CD4-positive, alpha-beta T cell treated with Interleukin-10 for 1 hour (primary cell): ENCODE data around the gene DENND10.
"Not testable (repeated sequence)": the region's sequence is repeated elsewhere in the genome, so short reads cannot be mapped to it uniquely, and the experiment has no call there.

Experiments used
- DNase-seq: peaks from one replicate; pipeline ENCODE4 v3.0.0-alpha.2; 2020

The DENND10 gene, protein sequence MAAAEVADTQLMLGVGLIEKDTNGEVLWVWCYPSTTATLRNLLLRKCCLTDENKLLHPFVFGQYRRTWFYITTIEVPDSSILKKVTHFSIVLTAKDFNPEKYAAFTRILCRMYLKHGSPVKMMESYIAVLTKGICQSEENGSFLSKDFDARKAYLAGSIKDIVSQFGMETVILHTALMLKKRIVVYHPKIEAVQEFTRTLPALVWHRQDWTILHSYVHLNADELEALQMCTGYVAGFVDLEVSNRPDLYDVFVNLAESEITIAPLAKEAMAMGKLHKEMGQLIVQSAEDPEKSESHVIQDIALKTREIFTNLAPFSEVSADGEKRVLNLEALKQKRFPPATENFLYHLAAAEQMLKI

DNA sequence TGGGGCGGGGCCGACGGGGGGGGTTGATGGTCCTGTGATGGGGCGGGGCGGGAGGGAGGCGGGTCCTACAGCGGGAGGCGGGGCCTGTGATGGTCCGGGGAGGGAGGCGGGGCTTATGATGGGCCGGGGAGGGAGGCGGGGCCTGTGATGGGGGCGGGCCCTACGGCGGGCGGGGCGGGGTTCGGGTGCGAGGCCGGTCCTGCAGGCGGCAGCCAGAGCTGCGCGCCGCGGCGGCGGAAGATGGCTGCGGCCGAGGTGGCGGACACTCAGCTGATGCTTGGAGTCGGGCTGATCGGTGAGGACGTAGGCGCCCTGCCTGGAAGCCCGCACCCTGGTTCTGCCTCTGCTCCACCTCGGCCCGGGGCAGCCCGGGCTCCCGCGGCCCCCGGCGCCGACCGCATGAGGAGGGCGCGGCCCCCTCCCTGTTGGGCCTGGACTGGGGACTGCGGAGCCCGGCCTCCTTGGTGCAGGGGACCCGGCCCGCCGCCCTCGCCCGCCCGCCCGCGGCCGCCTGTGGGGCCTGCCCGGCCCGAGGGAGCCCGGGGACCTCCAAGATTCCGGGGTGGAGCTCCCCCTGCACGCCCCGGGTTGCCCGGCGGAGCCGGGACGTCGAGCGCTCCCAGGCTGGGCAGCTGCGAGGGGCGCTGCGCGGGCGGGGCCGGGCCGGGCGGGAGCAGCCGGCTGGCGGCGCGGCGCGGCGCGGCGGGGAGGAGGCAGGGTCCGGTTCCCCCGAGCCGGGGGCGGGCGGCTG lies at the start of gene DENND10:
DENND10 (plus strand) TSS at position 211 of the 751 bp plus-strand sequence; CDS start at position 241, 30 bp downstream.
- DNase-seq = peak; percentile 82

DNA sequence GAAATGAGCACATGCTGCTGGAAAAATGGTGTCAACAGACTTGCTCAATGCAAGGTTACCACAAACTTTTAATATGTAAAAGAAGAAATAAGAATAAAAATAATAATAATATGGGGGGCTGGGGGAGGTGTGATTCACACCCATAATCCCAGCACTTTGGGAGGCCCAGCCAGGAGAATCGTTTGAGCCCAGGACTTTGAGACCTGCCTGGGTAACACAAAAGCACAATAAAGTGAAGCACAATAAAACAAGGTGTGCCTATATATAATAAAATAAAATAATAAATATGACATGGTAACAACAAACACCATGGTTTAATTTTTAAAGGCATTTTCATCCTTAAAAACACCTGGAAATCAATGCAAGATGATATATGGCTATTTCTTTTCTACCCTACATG lies 48.4 kb upstream of the DENND10 start:
- no peak for DNase-seq

DNA sequence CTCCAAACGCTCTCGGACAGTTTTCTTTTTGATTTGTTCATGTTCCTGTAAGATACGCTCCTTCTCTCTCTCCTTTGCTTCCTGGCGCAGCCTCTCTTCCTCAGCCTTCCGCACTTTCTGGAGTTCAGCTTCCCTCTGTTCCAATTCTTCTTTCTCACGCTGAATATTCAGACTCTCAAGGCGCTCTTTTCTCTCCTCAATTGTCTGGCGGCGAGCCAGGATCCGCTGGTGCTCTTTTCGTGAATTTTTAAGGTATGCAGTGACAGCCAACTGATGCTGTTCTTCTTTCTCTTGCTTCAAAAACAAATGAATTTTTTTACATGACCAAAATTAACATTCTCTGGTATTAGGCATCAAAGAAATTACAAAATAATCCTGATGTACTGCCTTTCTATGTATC lies 45.9 kb upstream of the DENND10 start:
- no peak for DNase-seq

DNA sequence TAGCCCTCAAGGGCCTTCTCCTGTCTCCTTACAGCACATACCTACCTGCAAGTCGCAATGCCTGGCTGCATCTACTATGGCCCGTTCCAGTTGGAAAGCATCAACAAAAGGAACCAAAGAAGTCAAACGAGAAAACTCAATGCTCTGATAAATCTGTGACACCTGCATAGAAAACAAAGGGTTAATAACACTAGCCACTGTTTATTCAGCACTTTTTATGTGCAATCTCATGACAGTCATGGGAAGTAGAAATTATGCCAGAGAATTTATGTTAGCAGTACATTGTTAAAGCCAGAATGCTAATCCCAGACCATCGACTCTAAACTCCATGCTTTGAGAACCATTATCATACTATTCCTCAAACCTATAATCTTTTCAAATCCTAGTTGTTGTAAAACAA lies 44.4 kb upstream of the DENND10 start:
- no peak for DNase-seq

DNA sequence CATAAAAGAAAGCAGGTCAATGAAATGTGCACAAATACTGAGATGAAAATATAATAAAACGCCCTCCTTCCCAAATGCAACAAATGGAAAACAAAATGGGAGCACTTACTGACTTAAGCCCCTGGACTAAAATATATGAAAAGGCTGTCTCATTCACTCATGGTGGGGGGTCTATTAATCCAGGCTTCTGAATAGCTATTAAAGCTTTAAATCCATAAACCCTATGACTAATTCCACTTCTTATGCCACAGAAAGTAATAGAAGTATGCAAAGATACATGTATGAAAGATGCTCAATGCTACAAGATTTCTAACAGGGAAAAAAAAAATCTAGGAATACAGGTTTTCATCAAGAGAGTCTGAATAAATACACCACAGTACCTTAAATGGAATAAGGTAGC lies 43.8 kb upstream of the DENND10 start:
- no peak for DNase-seq

DNA sequence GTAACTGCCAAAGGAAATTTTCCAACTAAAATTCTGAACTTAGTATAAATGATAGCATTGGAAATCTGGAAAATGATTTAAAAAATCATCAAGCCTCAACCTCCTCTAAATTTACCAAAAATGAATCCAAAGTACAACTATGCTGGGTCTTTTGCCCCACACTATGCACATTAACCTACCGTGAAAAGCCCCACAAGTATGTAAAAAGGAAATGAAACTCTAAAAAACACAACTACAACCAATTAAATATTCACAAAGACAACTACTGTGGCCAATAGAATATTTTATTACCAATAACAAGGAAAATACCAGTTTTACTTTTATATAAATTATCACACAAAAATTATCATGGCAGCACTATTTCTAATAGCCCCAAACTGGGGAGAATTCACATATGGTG lies 42.6 kb upstream of the DENND10 start:
- no peak for DNase-seq

DNA sequence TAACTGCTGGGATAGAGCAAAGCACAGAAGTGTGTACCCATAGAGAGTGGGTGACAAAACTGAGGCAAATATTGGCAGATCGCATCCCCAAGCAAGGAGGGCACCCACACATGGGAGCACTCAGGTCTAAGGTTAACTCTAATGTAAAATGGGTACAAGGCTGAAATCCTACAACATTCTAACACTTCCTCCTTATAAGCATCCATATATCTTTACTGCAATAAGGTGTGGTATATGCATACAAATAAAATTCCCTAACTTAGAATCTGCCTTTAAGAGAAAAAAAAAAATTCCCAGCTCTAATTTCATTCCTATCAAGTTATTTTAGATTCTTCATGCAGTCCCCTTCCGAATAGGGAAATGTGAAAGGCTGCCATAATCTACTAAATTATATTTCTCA lies 42.0 kb upstream of the DENND10 start:
- DNase-seq = no peak

DNA sequence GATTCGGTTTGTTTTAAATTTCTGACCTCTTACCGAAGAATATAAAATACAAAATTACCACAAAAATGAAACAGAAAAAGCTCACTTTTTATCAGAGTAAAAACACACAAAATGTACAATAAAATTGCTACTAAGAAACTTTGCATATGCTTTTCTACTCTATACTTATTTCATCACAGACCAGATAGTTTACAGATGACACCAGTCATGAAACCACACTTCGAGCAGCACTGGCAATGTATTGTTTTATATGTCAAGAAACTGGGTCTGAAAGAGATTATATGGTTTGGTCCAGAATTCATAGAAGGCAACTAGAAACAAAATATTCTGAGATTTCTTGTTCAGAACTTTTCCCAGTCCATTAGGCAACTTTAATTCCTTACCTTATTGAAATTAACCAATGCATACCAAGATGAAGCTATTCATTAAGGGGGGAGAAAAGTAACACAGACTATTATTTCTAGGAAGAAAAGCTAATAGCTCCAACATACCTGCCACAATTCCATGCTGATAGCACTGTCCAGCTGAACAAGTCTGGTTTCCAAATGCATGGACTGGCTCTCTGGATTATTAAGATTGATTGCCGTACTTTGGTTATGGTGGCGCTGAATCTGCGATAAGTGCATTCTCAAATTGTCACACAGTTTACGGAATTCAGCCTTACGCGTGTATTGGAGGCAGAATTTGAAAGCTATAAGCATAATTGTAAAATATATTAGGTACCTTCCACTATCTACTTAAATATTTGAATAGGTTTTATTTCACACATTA lies 33.3 kb upstream of the DENND10 start:
- no peak for DNase-seq

DNA sequence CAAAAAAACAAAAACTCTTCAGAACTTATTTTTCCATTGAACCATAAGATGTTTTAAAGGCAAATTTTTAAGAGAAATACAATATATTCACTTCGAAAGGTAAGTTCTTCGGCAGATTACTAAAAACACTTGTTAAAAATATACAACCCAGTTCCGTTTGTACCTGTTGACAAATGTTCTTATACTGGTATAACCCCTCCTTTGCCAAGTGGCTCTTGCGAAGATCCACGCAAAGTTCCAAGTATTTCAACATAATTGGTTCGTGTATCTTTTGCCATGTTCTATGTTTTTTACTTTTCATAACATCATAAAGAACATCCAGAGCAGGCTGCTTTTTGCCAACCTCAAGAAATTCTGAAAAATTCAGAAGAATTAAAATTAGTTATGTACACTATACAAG lies 30.3 kb upstream of the DENND10 start:
- no peak for DNase-seq

DNA sequence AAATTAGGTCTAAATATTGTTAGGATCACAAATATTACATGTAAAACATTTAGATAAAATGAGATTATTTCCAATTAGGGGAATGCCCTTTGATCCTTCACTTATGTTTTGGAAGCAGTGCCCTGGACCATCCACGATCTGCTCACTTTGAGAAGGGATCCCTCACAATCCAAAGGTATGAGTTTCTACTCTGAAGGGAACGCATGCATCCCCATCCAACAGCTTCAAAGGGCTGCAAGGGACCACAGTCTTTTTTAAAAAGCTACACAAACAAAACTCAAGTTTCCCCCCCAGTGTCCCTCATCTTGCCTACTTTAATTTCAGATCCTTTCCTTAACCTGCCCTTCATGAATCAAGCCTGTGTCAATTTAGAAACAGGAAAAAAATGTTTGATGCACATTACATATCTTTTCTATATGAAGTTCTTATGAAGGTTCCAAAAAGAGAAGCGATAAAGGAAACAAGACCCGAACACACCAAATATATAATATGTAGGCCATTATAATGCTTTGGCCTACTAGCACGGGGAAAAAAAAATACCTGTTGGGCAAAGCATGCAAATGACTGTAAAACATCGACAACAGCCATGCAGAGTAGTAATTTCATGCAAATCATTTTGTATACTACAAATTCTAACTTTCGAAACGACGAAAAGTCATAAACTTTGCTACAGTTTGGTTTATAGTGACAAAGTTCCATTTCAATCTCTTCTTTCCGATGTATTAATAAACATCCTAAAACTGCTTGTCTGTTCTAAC lies 25.3 kb upstream of the DENND10 start:
- DNase-seq = no peak

DNA sequence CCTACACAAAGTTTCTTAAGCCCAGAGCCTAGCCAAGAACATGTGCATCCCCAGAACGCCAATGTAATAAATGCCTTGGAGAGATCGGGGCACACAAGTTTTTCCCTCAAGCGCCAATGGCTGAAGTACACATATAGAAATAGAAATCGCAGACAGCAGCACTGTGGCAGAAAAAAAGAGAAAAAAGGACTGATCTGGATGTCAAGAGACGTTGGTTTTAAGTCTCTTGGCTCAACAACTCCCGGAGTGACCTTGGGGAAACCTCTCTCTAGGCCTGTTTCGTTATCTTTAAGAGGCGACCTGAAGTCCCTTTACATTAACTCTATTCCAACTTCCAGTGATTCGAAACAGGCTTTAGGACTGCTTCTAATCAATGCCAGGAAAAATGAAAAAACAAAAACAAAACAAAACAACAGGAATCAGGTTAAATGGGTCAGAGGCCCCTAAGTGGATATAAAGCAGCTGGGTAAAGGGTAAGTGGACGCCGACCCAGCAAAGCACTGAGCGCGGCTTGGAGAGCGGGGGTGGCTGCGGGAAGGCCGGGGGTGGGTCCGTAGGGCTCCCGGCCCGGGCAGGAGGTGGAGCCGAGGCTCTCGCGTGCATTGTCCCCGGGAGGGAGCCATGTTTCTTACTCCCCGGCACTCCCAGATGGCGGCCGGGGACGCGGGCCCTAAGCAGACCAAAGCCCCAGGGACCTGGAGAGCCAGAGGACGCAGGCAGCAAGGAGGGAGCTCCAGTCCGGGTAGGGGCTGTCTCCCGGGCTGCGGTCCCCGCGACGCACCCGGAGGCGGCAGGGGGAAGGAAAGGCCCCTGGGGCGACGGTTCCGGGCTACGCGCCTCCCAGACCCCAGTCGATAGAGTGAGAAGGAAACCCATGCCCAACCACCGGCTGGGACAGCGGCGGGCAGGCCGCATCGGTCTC lies 24.1 kb upstream of the DENND10 start:
- peak; percentile 65 for DNase-seq

DNA sequence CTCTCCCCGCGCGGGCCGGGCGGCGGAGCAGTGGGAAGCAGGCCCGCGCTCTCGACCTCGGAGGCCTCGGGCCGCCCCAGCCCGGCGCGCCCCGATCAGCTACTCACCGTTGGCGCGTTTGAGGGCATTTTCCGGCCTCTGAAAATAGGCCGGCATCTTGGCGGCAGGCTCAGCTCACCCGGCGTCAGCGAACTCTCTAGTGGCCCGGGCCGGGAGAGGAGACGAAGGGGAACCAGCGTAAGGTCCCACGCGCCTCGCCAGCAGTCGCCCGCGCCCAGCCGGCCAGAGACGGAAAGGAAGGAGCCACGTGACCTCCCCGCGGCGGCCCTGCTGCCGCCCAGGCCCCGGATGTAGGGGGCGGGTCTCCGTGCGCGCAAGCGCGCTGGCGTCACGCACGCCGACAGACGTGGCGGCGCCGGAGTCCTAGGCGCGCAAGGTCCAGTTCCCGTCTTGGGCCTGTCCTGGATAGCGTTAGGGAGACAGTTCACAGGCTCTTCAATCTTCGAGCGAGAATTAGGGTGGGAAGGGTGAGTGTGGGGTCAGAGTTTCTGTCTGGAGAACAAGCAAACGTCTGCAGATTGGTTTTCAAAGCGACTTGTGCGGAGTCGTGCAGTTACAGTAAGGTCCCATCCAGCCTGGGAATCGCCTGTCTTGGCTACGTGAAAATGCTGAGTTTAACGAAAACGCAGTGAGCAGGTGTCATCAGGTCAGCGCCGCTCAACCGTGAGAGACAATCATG lies 23.2 kb upstream of the DENND10 start, which contains the start of gene EIF3A:
EIF3A (minus strand) TSS at position 297 of the 739 bp plus-strand sequence; CDS start at position 156, 141 bp downstream.
- peak; percentile 92 for DNase-seq

DNA sequence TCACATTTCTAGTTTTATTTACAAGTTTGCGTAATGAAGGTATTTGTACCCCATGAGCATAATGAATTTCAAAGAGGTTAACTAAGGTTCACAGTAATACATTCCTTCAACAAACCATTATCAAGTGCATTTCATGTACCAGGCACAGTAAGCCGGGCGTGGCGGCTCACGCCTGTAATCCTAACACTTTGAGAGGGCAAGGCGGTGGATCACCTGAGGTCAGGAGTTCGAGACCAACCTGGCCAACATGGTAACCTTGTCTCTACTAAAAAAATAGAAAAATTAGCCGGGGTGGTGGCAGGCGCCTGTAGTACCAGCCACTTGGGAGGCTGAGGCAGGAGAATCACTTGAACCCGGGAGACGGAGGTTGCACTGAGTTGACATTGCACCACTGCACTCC lies 19.0 kb upstream of the DENND10 start:
- no peak for DNase-seq

DNA sequence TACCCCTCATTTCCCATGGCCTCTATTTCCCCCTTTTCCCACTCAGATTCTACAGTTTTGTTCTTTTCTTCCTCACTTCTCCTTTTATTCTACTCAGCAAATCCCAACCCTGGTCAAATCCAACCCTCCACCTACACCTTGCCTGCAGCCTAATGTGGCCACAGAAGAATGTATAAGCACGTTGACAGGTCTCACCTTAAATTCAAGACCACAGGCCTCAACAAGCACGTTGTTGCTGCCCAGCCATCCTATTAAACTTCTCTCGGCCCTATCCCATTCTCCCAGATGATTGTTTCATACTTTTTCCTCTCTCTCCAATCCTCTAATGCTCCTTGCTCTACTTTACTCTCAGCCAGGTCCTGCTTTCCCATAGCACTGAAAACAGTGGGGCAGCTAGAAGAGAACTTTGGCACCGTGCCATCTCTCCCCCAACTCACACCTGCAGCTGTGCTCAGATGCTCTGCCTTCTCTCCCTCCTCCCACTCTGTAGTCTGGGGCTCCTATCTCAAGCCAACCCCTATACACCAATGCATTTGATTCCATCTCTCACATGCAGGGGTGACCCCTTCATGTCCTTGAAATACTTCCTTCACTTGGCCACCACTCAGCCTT lies 16.5 kb upstream of the DENND10 start:
- DNase-seq = no peak

DNA sequence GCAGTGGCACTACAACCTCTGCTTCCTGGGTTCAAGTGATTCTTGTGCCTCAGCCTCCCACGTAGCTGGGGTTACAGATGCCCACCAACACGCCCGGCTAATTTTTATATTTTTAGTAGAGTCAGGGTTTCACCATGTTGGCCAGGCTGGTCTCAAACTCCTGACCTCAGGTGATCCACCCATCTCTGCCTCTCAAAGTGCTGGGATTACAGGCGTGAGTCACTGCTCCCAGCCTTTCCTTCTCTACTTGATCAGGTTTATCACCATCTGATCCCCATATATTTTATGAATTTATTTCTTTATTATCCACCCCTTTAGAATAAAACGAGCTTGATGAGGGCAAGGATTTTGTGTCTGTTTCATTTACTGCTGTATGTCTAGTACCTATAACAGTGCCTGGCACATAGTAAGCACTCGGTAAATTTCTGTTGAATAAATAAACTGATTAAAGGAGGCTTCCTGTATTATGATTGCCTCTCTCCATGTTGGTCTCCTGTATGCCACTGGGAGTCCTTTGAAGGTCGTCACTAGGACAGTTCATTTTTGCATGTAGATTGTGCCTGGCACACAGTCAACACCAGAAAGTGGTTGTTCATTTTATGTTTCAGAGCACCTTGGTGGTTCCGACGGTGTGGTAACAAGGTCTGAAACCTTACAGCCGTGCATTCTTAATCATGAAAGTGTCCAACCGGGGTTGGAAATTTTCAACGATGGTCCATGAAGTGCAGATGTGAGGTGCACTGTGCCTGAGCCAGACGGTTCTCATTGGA lies 13.7 kb upstream of the DENND10 start:
- peak; percentile 62 for DNase-seq

DNA sequence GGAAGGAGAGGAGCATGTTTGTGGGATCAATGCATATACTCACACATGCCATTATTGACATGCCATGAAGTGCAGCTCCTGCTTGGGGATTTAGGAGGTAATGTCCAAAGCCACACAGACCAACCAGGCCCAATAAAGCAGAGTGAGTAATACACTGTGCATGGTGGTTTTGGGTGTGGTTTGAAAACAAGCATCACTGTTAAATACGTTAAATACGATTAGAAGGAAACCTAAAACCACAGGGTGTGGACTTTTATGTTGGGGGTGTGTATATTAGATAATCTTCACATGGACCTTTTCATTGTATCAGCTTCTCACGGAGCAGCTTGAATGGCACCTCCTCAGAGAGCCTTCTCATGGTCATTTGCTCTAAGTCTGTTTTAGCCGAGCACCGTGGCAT lies 12.9 kb upstream of the DENND10 start:
- DNase-seq = peak; percentile 84

DNA sequence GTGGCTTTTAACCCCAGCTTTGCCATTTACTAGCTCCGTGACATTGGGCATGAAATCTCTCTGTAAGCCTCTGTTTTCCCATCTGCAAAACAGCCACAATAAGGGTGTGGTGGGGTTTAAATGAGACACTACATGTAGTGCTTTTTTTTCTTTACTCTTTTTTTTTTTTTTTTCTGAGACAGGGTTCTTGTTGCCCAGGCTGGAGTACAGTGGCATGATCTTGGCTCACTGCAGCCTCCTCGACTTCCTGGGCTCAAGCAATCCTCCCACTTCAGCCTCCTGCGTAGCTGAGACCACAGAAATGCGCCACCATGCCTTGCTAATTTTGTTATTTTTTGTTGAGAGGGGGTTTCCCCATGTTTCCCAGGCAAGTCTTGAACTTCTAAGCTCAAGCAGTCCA lies 8.3 kb upstream of the DENND10 start:
- DNase-seq = peak; percentile 39

DNA sequence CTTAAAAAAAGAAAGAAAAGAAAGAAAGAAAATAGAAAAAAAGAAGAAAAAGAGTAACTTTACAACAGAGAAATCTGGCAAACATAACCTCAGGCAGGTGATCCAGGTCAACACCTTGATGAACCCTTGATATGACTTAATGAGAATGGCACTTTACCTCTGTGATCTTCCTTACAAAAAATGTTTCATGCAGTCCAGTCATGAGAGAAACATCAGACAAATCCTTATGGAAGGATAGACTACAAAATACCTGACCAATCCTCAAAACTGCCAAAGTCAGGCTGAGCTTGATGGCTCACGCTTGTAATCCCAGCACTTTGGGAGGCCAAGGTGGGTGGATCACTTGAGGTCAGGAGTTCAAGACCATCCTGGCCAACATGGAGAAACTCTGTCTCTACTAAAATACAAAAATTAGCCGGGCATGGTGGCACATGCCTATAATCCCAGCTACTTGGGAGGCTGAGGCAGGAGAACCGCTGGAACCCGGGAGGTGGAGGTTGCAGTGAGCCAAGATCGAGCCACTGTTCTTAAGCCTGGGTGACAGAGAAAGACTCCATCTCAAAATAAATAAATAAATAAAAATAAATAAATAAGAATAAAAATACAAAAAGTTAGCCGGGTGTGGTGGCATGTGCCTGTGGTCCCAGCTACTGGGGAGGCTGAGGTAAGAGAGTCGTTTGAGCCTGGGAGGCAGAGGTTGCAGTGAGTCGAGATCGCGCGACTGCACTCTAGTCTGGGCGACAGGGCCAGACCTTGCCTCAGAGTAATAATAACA lies 7.1 kb upstream of the DENND10 start:
- not testable (repeated sequence) for DNase-seq

DNA sequence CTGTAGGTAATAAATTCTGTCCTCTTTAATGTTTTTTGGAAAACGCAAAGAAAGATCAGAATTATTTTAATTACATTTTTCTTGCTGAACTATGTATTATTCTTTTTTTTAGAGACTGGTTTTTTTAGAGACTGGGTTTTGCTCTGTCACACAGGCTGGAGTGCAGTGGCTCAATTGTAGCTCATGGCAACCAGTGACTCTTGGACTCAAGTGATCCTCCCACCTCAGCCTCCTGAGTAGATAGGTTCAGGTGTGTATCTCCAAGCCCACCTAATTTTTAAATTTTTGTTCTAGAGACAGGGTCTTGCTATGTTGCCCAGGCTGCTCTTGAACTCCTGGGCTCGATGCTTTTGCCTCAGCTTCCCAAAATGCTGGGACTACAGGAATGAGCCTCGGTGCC lies 5.3 kb upstream of the DENND10 start:
- DNase-seq = no peak
